Bronchial epithelial cell (primary cell): ENCODE results near the gene ACR. TPM values are rescaled to one million over a fixed set of nuclear protein-coding genes. Genes with fewer than 3 reads are reported as not detected.
A peak's percentile ranks its signal among the peaks of the same experiment; 100 is the strongest.

Experiments
- DNase-seq: peaks from one replicate; pipeline ENCODE4 v3.0.0-alpha.2; 2010; ENCODE audit warnings: low read depth
- FAIRE-seq: peaks from 2 replicates; lab custom pipeline; 2011; peaks lifted over from hg19 to GRCh38; lab: Jason Lieb, UNC
- H3K27me3 ChIP-seq: 2 replicates; pipeline ENCODE4 v1.5.1; 2011; ENCODE audit warnings: low read length; ENCODE audit not compliant: control insufficient read depth, insufficient read depth
- H3K36me3 ChIP-seq: 2 replicates; pipeline ENCODE4 v1.5.1; 2011; ENCODE audit warnings: low read length; ENCODE audit not compliant: control insufficient read depth, insufficient read depth
- H3K4me3 ChIP-seq: 2 replicates; pipeline ENCODE4 v1.5.1; 2011; ENCODE audit warnings: mild to moderate bottlenecking, low read depth, low read length, control low read depth
- total RNA-seq: library from RNA; depleted of rRNA; stranded (reverse); fragments of >200 nt; gene quantifications from 2 replicates; pipeline ENCODE4 v1.2.1, GENCODE V29; 2014
- TF ChIP-seq, protein P1 (sequence below): IDR thresholded peaks from 2 replicates; pipeline ENCODE4 v1.5.1; 2011; ENCODE audit warnings: mild to moderate bottlenecking, moderate library complexity, low read length, control low read depth, inconsistent platforms; ENCODE audit not compliant: insufficient read depth, severe bottlenecking

ACR gene
- total RNA-seq, 1 donor from 2014 or later = not detected

DNA sequence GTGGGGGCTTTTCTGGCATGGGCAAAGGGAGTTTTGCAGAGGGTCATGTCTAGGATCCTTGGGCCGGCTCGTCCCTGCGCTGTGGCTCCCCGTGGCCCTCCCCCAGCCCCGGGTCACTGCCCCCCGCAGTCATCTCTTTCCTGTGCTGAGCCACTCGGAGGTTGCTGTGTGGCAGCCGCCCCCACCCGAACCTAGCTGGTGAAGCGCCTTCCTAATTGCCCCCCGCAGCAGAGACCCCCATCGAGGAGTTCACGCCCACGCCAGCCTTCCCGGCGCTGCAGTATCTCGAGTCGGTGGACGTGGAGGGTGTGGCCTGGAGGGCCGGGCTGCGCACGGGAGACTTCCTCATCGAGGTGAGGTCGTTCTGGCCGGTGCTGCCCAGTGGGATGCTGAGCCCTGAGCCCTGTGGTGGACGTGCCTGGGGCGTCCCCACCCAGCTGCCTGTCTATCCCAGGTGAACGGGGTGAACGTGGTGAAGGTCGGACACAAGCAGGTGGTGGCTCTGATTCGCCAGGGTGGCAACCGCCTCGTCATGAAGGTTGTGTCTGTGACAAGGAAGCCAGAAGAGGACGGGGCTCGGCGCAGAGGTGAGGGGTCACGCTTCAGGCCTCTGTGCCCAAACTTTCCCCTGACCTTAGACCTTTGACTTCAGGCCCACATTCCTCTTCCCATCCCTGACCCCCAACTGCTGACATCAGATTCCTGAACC is 33.3 kb upstream of the ACR start:
- Histone ChIP-seq H3K4me3 (no peak overlapping the region), H3K27me3 (no peaks in the 10 kb centered on the region), H3K36me3 (peaks cover 4% of the 10 kb centered on the region)
- TF ChIP-seq, protein P1, sequence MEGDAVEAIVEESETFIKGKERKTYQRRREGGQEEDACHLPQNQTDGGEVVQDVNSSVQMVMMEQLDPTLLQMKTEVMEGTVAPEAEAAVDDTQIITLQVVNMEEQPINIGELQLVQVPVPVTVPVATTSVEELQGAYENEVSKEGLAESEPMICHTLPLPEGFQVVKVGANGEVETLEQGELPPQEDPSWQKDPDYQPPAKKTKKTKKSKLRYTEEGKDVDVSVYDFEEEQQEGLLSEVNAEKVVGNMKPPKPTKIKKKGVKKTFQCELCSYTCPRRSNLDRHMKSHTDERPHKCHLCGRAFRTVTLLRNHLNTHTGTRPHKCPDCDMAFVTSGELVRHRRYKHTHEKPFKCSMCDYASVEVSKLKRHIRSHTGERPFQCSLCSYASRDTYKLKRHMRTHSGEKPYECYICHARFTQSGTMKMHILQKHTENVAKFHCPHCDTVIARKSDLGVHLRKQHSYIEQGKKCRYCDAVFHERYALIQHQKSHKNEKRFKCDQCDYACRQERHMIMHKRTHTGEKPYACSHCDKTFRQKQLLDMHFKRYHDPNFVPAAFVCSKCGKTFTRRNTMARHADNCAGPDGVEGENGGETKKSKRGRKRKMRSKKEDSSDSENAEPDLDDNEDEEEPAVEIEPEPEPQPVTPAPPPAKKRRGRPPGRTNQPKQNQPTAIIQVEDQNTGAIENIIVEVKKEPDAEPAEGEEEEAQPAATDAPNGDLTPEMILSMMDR = no peak
- DNase-seq = no peak
- FAIRE-seq = no peak

DNA sequence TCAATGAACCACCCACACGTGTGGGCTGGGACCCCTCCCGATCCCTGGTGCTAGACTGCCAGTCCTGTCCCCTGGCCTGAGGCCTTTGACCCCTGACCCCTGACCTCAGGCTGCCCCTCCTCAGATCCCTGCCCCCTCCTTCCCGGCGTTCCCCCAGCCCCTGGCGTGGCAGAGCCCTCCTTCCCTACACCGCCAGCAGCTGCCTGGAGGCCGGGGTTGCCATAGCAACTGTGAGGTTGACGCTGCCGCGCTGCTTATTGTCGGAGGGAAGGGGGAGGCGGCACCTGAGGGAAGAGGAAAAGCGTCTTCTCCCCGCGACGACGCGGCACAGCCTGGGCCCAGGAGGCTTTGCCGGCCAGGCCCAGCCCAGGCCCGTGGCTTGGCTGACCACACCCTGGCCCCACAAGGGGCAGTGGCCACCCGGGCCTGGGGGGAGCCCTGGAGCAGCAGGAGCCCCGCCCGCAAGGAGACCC is 32.7 kb upstream of the ACR start:
- Histone ChIP-seq H3K27me3 (no peaks in the 10 kb centered on the region), H3K4me3 (no peak overlapping the region), H3K36me3 (peaks cover 4% of the 10 kb centered on the region)
- TF ChIP-seq, protein P1 = no peak
- no peak for FAIRE-seq
- DNase-seq = peak; percentile 14

DNA sequence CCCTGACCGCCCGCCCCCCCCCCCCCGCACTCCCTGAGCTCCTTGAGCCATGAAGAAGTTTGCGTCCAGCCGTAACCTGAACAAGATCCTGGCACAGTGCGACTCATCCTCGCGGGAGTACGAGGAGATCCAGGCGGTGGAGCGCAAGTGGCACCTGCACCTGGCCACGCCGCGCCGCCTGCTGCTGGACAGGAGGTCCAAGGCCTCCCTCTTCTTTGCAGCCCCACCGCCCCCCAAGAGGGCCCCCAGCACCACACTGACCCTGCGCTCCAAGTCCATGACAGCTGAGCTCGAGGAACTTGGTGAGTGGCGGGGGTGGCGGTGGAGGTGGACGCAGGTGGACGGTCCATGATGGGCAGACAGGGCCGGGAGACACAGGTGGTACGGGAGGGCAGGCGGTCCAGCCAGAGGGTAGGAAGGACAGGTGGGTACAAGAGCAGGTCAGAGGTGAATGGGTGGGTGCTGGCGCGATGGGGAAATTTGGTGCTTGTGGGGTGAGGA is 32.1 kb upstream of the ACR start:
- TF ChIP-seq, protein P1 = no peak
- DNase-seq = no peak
- FAIRE-seq = no peak
- H3K36me3 ChIP-seq = peaks cover 4% of the 10 kb centered on the region
- H3K27me3 ChIP-seq = no peaks in the 10 kb centered on the region
- H3K4me3 ChIP-seq = no peak overlapping the region

DNA sequence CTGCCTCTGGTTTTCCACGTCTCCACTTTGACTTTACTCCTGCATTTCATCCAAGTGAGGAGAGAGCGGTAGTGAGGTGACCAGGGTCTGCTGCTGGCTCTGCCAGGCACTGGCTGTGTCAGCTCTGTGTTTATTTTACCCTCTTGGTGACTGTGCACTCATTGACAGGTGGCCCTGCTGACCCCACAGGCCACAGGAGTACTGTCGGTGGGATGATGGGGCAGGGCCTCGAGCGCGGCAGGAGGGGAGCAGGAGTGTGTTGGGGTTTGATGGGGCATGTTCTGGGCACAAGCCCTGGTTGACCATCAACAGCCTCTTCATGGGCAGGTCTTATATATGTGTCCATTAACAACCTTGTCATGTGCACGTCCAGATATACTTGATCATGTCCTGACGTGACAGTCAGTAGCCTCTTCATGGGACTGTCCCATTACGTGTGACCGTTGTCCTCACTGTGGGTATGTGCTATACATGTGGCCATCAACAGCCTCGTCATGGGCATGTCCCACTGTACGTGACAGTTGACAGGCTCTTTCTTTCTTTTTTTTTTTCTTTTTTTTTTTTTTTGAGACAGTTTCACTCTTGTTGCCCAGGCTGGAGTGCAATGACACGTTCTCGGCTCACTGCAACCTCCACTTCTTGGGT is 31.4 kb upstream of the ACR start:
- TF ChIP-seq, protein P1 = no peak
- no peak for DNase-seq
- Histone ChIP-seq H3K36me3 (peaks cover 4% of the 10 kb centered on the region), H3K4me3 (no peak overlapping the region), H3K27me3 (no peaks in the 10 kb centered on the region)
- peak; percentile 32 for FAIRE-seq

DNA sequence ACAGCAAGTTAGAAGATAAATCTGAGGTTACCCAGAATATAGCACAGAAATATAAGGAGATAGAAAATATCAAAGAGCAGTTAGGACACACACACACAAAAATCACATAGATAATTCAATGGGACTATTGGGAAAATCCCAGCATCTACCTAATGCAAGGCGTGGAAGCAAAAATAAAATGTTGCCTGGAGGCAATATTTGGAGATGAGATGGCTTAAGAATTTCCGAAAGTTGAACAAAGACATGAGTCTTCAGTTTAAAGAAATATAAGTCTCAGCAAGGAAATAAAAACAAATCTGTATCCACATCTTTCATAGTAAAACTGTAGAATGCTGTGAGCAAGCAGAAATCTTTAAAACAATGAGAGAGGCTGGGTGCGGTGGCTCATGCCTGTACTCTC is 29.5 kb upstream of the ACR start:
- no peaks in the 10 kb centered on the region for H3K27me3 ChIP-seq
- peaks cover 4% of the 10 kb centered on the region for H3K36me3 ChIP-seq
- TF ChIP-seq, protein P1 = no peak
- FAIRE-seq = no peak
- no peak overlapping the region for H3K4me3 ChIP-seq
- DNase-seq = no peak
